ENCODE results near the gene GNG7. TPM values are rescaled to one million over a fixed set of nuclear protein-coding genes. Genes with fewer than 3 reads are reported as not detected.
"Not testable (repeated sequence)": the region's sequence is repeated elsewhere in the genome, so short reads cannot be mapped to it uniquely, and the experiment has no call there.

The GNG7 gene
- total and polyA plus RNA-seq, 3 donors from 2014 or later = 16.9 to 38.7 (median 25.3) TPM

DNA sequence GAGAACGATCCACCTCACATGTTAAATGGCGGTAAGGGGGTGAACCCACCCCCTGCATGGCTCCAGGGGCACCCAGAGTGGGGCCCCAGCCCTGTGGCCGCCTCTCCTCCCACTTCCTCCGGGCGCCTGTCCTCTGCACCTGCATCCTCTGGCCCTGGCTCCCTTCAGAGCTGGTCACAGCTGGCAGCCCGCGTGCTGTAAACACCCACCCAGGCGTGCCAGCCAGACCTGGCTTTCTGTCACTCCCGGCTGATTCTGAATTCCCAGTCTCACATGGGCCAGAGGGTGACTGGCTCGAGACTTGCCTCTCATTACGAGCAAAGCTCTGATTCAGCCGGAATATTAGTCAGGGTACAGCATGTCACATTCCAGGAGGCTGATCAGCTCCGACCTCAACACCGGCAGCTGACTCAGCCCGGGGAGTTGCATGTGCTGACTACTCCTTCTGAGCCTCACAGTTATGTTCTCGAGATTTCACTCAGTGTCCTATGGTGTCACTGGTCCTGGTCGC, 75.1 kb downstream of the GNG7 start:
- peak overlapping the region; percentile 8 to 72 for H3K27ac ChIP-seq
- no peaks in the 10 kb centered on the region for H3K27me3 ChIP-seq
- no peak for TF ChIP-seq POLR2A (IDR thresholded peaks at IDR 0.05)
- TF ChIP-seq, protein P1, sequence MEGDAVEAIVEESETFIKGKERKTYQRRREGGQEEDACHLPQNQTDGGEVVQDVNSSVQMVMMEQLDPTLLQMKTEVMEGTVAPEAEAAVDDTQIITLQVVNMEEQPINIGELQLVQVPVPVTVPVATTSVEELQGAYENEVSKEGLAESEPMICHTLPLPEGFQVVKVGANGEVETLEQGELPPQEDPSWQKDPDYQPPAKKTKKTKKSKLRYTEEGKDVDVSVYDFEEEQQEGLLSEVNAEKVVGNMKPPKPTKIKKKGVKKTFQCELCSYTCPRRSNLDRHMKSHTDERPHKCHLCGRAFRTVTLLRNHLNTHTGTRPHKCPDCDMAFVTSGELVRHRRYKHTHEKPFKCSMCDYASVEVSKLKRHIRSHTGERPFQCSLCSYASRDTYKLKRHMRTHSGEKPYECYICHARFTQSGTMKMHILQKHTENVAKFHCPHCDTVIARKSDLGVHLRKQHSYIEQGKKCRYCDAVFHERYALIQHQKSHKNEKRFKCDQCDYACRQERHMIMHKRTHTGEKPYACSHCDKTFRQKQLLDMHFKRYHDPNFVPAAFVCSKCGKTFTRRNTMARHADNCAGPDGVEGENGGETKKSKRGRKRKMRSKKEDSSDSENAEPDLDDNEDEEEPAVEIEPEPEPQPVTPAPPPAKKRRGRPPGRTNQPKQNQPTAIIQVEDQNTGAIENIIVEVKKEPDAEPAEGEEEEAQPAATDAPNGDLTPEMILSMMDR (IDR thresholded peaks at IDR 0.05) = no peak
- no peaks in the 10 kb centered on the region for H3K9me3 ChIP-seq
- H3K4me1 ChIP-seq = peaks cover 7% of the 10 kb centered on the region
- DNase-seq = peak; percentile 82
- H3K36me3 ChIP-seq (ENCODE audit: low read depth, missing control alignments) = no peaks in the 10 kb centered on the region
- intact Hi-C loops (cut with DNase I; ENCODE audit: low total_unique reads) = no loop called here
- 41 to 51% methylated on average over 15 to 17 of the region's 17 CpGs for WGBS, 2 donors
- H3K4me3 ChIP-seq = no peak overlapping the region

DNA sequence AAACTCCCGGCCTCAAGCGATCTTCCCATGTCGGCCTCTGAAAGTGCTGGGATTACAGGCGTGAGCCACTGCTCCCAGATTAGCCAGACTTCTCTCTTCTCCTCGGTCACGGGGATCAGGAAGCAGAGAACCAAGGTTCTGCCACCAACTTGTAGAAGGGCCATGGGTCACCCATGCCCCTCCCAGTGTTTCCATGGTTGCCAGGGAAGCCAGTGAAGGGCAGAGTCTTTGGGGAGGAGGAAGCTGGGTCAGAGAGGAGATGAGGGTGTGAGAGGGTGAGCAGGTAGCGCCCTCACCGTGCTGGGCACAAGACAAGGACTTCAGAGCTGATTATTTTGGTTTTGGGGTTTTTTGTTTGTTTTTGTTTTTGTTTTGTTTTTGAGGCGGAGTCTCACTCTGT, 77.1 kb downstream of the GNG7 start:
- Histone ChIP-seq H3K9me3 (no peaks in the 10 kb centered on the region), H3K27me3 (no peaks in the 10 kb centered on the region), H3K36me3 (ENCODE audit: low read depth, missing control alignments) (no peaks in the 10 kb centered on the region), H3K4me1 (peaks cover 15% of the 10 kb centered on the region), H3K27ac (peak overlapping the region; percentile 1 to 36), H3K4me3 (no peak overlapping the region)
- intact Hi-C loops (cut with DNase I; ENCODE audit: low total_unique reads) = no loop called here
- TF ChIP-seq POLR2A (IDR thresholded peaks at IDR 0.05) = no peak
- TF ChIP-seq, protein P1 (IDR thresholded peaks at IDR 0.05) = no peak
- DNase-seq = no peak
- 74 to 78% methylated on average over 9 of the region's 9 CpGs for WGBS, 2 donors

DNA sequence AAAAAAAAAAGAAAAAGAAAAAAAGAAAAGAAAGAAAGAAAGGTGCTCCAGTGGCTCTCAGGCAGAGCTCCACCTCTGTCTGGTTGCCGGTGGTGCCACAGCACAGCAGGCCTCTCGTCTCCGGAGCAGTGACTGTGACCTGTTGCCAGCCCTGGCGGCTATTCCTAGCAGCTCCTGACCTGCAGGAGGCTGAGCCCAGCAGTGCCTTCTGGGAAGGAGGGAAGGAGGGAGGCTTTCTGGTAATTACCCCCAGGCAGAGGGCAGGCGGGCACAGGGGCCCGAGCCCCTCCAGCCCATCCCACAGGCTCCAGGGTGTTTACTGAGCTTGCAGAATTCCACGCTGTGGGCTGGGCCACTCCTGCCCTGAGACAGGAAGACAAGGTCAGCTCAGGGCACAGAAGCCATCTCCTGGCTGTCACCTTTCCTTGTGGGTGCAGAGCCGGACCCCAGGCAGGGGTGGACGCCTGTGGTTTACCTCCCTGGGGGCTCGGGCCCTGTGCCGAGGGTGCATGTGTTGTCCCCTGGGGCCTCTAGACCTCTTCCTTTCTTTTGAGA, 77.9 kb downstream of the GNG7 start:
- Histone ChIP-seq H3K9me3 (no peaks in the 10 kb centered on the region), H3K4me3 (no peak overlapping the region), H3K27me3 (no peaks in the 10 kb centered on the region), H3K4me1 (peaks cover 18% of the 10 kb centered on the region), H3K27ac (peak overlapping the region; percentile 1 to 36), H3K36me3 (ENCODE audit: low read depth, missing control alignments) (no peaks in the 10 kb centered on the region)
- intact Hi-C loops (cut with DNase I; ENCODE audit: low total_unique reads) = no loop called here
- TF ChIP-seq, protein P1 (IDR thresholded peaks at IDR 0.05) = peak in 1 of 3 experiments; percentile 7
- no peak for TF ChIP-seq POLR2A (IDR thresholded peaks at IDR 0.05)
- WGBS, 2 donors = 60 to 67% methylated on average over 9 to 11 of the region's 11 CpGs
- DNase-seq = peak; percentile 69

DNA sequence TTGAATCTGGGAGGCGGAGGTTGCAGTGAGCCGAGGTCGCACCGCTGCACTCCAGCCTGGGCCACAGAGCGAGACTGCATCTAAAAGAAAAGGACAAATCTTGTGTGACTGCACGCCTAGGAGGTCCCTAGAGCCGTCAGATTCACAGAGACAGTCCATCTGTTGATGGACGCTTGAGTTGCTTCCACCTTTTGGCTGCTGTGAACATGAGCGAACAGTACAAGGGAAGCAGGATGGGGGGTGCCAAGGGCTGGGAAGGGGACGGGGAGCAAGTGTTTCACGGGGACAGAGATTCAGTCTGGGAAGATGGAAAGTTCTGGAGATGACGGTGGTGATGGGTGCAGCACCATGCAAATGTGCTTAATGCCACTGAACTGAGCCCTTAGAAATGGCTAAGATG, 78.7 kb downstream of the GNG7 start:
- TF ChIP-seq POLR2A (IDR thresholded peaks at IDR 0.05) = no peak
- TF ChIP-seq, protein P1 (IDR thresholded peaks at IDR 0.05) = no peak
- no peaks in the 10 kb centered on the region for H3K27me3 ChIP-seq

DNA sequence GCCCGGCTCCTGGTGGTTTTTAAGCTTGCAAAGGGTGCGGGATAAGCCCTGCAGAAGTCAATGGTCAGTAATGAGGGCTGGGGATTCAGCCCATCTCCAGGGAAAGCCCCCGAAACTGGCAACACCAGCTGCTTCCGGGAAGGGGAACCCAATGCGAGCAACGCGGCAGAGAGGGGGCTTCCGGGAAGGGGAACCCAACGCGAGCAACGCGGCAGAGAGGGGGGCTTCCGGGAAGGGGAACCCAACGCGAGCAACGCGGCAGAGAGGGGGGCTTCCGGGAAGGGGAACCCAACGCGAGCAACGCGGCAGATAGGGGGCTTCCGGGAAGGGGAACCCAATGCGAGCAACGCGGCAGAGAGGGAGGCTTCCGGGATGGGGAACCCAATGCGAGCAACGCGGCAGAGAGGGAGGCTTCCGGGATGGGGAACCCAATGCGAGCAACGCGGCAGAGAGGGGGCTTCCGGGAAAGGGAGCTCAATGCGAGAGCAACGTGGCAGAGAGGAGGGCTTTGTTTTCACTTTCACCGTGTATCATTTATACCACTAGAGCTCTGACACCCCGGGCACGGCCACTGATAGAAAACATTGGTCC, 80.0 kb downstream of the GNG7 start:
- peaks cover 14% of the 10 kb centered on the region for H3K4me1 ChIP-seq
- H3K27me3 ChIP-seq; H3K27ac ChIP-seq; H3K36me3 ChIP-seq (ENCODE audit: low read depth, missing control alignments); DNase-seq; intact Hi-C loops (cut with DNase I; ENCODE audit: low total_unique reads); H3K9me3 ChIP-seq: not testable (repeated sequence)
- WGBS, 2 donors = 63 to 67% methylated on average over 31 to 40 of the region's 40 CpGs
- peak overlapping the region; percentile 34 to 49 for H3K4me3 ChIP-seq

More for the DNA sequence above, 78.7 kb downstream of the GNG7 start:
- DNase-seq = no peak
- no peaks in the 10 kb centered on the region for H3K9me3 ChIP-seq
- H3K27ac ChIP-seq = no peak overlapping the region
- H3K36me3 ChIP-seq (ENCODE audit: low read depth, missing control alignments) = no peaks in the 10 kb centered on the region
- WGBS, 2 donors = 90 to 95% methylated on average over 12 of the region's 12 CpGs
- peaks cover 18% of the 10 kb centered on the region for H3K4me1 ChIP-seq
- H3K4me3 ChIP-seq = no peak overlapping the region
- intact Hi-C loops (cut with DNase I; ENCODE audit: low total_unique reads) = no loop called here

All from testis (tissue), 3 donors.